Stimulated activated CD4-positive, alpha-beta T cell treated with anti-CD3 and anti-CD28 coated beads, Interleukin-4, amount 100 ng/mL, for 4 hours (primary cell): ENCODE measurements around the gene INAFM1.
"Not testable (repeated sequence)": the region's sequence is repeated elsewhere in the genome, so short reads cannot be mapped to it uniquely, and the experiment has no call there.

ENCODE experiments used
- DNase-seq, 2 experiments: peaks; one replicate each; pipeline ENCODE4 v3.0.0-alpha.2; 2020

Gene INAFM1

GRCh38 chr19:47271949-47272348 lies 2.7 kb upstream of the INAFM1 start:
- DNase-seq = no peak

GRCh38 chr19:47272448-47273312 lies 2.0 kb upstream of the INAFM1 start:
- DNase-seq = peak in 1 of 2 experiments; percentile 54

GRCh38 chr19:47273313-47274070 lies 1.2 kb upstream of the INAFM1 start:
- DNase-seq = peak; percentile 84 to 89

- peak in 1 of 2 experiments; percentile 17 for DNase-seq
Measured at GRCh38 chr19:47274891-47275761, 441 bp downstream of the INAFM1 start.

GRCh38 chr19:47275791-47276461 lies 1.2 kb downstream of the INAFM1 start:
- DNase-seq = no peak

- not testable (repeated sequence) for DNase-seq
Measured at GRCh38 chr19:47276513-47276912, 1.8 kb downstream of the INAFM1 start.

GRCh38 chr19:47280183-47280797 lies 5.6 kb downstream of the INAFM1 start:
- peak; percentile 38 to 55 for DNase-seq

GRCh38 chr19:47283405-47284059 lies 8.8 kb downstream of the INAFM1 start:
- DNase-seq = no peak

GRCh38 chr19:47284324-47284899 lies 9.7 kb downstream of the INAFM1 start:
- no peak for DNase-seq

- peak; percentile 61 to 65 for DNase-seq
Measured at GRCh38 chr19:47296036-47296435, 21.4 kb downstream of the INAFM1 start.

- not testable (repeated sequence) for DNase-seq
Measured at GRCh38 chr19:47300867-47301266, 26.2 kb downstream of the INAFM1 start.

- DNase-seq = no peak
Measured at GRCh38 chr19:47302249-47302648, 27.6 kb downstream of the INAFM1 start.

- DNase-seq = no peak
Measured at GRCh38 chr19:47303966-47304365, 29.3 kb downstream of the INAFM1 start.

- peak; percentile 33 to 62 for DNase-seq
Measured at GRCh38 chr19:47305309-47305751, 30.6 kb downstream of the INAFM1 start.

GRCh38 chr19:47306303-47306702 lies 31.6 kb downstream of the INAFM1 start:
- no peak for DNase-seq

GRCh38 chr19:47309038-47309437 lies 34.4 kb downstream of the INAFM1 start:
- DNase-seq = no peak

GRCh38 chr19:47309608-47310007 lies 34.9 kb downstream of the INAFM1 start, which contains the start of gene C5AR1:
C5AR1 (plus strand) TSS chr19:47309861; CDS start chr19:47309896, 35 bp downstream.
- no peak for DNase-seq

- no peak for DNase-seq
Measured at GRCh38 chr19:47310323-47310722, 35.6 kb downstream of the INAFM1 start.

- DNase-seq = no peak
Measured at GRCh38 chr19:47310819-47311218, 36.1 kb downstream of the INAFM1 start.

- no peak for DNase-seq
Measured at GRCh38 chr19:47312366-47313006, 37.8 kb downstream of the INAFM1 start.
